HG02588 (cell line): ENCODE results near the gene PSMC4.

Source experiments
- ATAC-seq: cut with Tn5 transposase; IDR thresholded peaks from one replicate; pipeline ENCODE4 v1.9.1; 2021; ENCODE audit warnings: mild to moderate bottlenecking, moderate library complexity; ENCODE audit not compliant: unreplicated experiment

PSMC4 gene

GRCh38 chr19:39970675-39971379 lies at the start of gene PSMC4:
PSMC4 (plus strand) TSS chr19:39971165; CDS start chr19:39971203, 38 bp downstream.
- peak; percentile 94 for ATAC-seq

GRCh38 chr19:39923862-39924261 lies 47.1 kb upstream of the PSMC4 start:
- ATAC-seq, result no peak

- no peak for ATAC-seq
These were observed 46.6 kb upstream of the PSMC4 start for GRCh38 chr19:39924389-39924788.

GRCh38 chr19:39924952-39925351 lies 46.0 kb upstream of the PSMC4 start:
- ATAC-seq, result no peak

DNA sequence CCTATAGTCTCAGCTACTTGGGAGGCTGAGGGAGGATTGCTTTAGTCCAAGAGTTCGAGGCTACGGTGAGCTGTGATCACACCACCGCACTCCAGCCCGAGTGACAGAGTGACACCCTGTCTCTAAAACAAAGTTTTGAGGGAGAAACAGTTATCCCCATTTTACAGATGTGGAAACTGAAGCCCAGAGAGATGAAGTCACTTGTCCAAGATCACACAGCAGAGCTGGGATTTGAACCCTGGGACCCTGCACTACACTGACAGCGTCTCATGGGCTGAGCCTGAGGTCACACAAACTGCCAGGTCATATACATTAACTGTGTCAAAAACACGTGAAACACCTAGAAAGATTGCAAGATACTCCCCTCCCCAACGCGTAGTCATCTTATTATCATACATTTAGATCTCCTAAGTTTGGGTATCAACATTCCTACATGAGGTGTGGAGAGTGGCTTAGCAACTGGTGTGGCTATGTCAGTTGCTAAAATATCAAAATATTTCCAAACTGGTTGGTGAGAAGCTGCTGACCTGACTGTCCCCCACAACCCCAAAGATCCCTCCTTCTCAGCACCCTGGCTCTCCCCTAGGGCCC lies 44.7 kb upstream of the PSMC4 start:
- no peak for ATAC-seq

DNA sequence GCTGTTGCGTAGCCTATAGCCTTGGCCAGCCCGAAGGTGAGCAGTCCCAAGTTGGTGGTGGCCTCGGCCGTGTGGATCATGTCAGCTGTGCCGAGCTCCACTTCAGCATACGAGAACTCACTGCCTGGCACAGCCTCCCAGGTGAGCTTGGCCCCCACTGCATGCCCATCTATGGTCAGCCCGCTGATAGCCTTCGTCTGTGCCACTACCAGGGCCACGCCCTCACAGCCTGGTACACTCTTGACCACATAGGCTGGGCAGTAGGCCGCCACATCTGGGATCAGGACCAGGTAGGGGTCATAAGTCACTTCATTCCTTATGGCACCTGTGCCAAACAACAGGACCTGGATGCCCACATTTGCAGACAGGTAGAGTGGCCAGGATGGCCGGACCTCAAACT lies 43.9 kb upstream of the PSMC4 start:
- no peak for ATAC-seq

DNA sequence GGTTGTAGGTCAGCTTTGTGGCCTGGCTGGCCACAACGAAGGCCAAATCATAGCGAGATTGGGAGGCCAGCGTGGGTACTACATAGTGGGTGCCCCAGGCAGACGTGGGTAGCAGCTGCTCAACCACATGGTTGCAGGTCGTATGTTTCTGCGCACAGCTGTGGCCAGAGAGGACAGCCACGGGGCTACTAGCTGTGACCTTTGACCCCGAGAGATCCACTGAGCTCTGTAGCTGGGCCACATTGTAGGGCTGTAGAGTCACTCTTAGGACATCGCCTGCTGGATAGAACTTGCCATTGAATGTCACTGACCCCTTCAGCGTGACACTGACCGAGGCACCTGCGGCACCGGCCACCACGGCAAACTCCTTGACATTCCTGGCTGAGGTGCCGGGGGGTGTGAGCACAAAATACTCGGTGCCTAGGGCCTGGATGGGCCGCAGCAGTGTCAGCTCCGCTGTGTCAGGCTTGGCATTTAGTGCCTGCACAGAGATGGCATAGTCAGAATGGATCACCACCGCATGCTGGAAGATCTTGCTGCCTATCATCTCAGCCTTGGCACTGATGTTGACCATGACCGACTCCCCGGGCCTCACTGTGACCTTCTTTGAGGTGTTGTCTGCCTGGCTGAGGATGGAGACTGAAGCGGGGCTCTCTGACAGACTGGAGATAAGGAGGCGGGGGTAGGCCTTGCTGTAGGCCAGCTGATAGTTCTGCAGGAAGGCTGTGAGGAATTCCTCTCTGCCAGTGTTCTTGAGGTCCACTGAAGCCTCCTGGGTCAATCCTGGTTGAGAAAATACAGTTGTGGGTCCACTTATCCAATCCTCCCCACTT lies 43.2 kb upstream of the PSMC4 start:
- ATAC-seq, result no peak

DNA sequence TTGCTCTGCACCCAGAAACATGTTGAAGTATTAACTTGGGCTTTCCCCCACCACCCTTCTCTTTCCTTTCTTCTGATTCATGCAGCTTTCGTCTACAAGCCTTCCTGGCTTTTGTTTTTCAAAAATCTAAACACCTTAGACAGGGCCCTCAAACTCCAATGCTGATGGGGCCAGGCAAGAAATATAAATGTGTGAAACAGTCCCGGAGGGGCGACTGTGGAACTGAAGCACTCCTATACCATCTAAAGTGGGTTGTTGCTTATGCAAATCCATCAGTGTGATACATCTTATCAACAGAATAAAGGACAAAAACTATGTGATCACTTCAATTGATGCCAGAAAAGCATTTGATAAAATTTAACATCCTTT lies 42.6 kb upstream of the PSMC4 start:
- no peak for ATAC-seq

DNA sequence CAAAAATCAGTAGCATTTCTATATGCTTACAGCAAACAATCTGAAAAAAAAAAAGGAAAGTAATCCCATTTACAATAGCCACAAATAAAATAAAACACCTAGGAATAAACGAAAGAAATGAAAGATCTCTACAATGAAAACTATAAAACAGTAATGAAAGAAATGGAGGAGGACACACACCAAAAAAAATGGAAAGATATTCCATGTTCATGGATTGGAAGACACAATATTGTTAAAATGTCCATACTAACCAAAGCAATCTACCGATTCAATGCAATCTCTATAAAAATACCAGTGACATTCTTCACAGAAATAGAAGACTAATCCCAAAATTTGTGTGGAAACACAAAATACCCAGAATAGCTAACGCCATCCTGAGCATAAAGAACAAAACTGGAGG lies 41.2 kb upstream of the PSMC4 start:
- ATAC-seq, result no peak

GRCh38 chr19:39934584-39935363 lies 36.2 kb upstream of the PSMC4 start, which contains the start of gene FCGBP:
FCGBP (minus strand) TSS chr19:39934634.
- no peak for ATAC-seq

- ATAC-seq, result no peak
These were observed 35.7 kb upstream of the PSMC4 start for GRCh38 chr19:39935364-39935661.

DNA sequence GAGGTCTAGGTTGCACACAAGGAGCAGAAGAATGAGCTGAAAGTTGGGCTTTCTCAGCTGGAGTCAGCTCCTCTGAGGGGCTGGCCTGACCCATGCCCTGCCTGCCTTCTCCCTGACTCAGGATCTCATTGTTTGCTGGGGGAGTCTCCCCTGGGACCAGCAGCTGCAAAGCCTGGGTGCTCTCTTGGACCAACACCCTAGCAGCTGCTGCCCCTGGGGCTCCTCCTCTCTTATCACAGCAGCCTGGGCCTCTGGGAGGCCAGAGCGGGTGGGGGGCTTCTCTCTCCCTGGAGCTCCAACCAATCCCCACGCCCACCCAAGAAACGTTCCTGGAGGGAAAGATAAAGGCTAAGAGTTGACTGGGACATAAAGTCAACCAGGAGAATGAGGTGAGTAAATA lies 34.9 kb upstream of the PSMC4 start:
- ATAC-seq, result no peak

DNA sequence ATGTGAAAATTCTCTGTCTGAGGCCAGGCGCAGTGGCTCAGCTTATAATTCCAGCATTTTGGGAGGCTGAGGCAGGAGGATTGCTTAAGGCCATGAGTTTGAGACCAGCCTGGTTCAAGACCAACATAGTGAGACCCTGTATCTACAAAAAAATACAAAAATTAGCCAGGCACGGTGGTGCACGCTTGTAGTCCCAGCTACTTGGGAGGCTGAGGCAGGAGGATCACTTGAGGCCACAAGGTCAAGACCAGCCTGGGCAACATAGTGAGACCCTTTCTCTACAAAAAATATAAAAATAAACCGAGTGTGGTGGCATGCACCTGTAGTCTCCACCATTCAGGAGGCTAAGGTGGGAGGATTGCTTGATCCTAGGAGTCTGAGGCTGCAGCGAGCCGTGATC lies 34.3 kb upstream of the PSMC4 start:
- ATAC-seq, result no peak

- no peak for ATAC-seq
These were observed 33.8 kb upstream of the PSMC4 start for GRCh38 chr19:39937094-39937720.

DNA sequence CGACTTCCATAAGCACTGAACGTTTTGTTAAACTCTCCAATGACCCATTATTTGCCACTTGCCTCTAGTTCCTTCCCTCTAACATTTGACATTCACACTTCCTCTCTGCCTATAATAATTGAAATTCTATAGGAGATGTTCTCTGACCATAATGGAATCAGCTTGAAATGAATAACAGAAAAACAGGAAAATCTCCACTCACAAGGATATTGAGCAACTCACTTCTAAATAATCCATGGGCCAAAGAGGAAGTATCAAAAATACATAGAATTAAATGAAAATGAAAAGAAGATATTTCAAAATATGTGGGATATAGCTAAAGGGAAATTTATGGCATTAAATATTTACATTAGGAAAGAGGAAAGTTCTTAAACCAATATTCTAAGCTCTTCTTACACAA lies 33.2 kb upstream of the PSMC4 start:
- no peak for ATAC-seq

- ATAC-seq, result no peak
These were observed 31.4 kb upstream of the PSMC4 start for GRCh38 chr19:39939556-39939955.

DNA sequence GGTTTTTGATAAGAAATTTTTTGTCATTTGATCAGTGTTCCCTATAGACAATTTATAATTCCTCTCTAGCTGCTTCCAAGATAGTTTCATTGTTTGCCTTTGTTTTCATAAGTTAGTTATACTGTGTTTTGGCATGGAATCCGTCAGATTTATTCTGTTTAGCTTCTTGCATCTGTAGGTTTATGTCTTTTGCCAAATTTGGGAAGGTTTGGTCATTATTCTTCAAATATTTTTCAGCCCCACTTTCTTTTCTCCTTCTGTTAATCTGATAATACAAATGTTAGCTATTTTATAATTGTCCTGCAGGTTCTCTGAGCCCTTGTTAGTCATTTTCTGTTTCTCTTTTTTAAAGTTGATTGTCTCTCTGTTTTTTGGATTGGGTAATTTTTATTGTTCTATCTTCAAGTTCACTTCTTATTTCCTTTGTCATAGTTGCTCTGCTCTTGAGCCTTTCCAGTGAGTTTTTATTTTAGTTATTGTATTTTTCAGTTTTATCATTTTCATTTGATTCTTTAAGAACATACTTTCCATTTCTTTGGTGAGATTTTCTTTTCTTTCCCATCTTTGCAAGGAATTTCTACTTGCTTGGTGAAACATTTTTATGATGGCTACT lies 30.6 kb upstream of the PSMC4 start:
- no peak for ATAC-seq

DNA sequence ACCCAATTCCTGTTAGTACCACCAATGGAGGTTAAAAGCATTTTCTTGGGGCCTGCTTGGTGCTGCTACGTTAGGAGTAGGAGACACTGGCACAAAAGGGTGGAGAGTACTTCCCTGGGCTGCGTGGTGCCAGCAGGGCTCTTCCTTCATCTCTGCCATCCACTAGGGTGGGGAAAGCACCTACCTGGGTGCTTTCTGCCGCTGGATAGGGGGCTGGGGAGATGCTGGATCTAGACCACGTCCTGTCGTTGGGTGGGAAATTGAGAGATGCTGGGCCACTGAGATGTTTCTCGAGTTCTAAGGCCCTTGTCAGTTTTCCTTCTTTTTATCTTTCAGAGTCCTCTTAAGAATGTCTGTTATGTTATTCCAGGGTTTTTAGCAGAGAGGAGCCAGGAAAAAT lies 29.8 kb upstream of the PSMC4 start:
- no peak for ATAC-seq

GRCh38 chr19:39941615-39942365 lies 29.2 kb upstream of the PSMC4 start:
- no peak for ATAC-seq

GRCh38 chr19:39942366-39942730 lies 28.6 kb upstream of the PSMC4 start:
- ATAC-seq, result no peak
